ACC112 (cell line): ENCODE data around the gene ACTR3C.
"Not testable (repeated sequence)": the region's sequence is repeated elsewhere in the genome, so short reads cannot be mapped to it uniquely, and the experiment has no call there.

Experiments used
- H2AFZ ChIP-seq: fragments of 200-600 bp; sonication (generic); one replicate; pipeline ENCODE4 v1.6.0; 2017; ENCODE audit warnings: antibody characterized with exemption, low read length; ENCODE audit not compliant: unreplicated experiment
- H3K27ac ChIP-seq: fragments of 200-600 bp; sonication (generic); 2 replicates; pipeline ENCODE4 v1.5.1; 2014; ENCODE audit warnings: low read depth, mild to moderate bottlenecking, antibody characterized with exemption, low read length, moderate library complexity
- H3K27me3 ChIP-seq: fragments of 200-600 bp; sonication (generic); 2 replicates; pipeline ENCODE4 v1.6.1; 2014; ENCODE audit warnings: mild to moderate bottlenecking, antibody characterized with exemption, low read length, moderate library complexity, mixed read lengths; ENCODE audit not compliant: insufficient read depth
- H3K36me3 ChIP-seq: fragments of 200-600 bp; sonication (generic); 2 replicates; pipeline ENCODE4 v1.6.1; 2016; ENCODE audit warnings: mild to moderate bottlenecking, antibody characterized with exemption, low read length, moderate library complexity, mixed read lengths; ENCODE audit not compliant: insufficient read depth
- H3K4me1 ChIP-seq: fragments of 200-600 bp; sonication (generic); one replicate; pipeline ENCODE4 v1.6.1; 2016; ENCODE audit warnings: low read length, mixed read lengths; ENCODE audit not compliant: insufficient read depth, unreplicated experiment, control insufficient read depth
- H3K4me3 ChIP-seq: fragments of 200-600 bp; sonication (generic); 2 replicates; pipeline ENCODE4 v1.5.1; 2014; ENCODE audit warnings: mild to moderate bottlenecking, low read depth, low read length
- H3K79me2 ChIP-seq: fragments of 200-600 bp; sonication (generic); one replicate; pipeline ENCODE4 v1.6.0; 2016; ENCODE audit warnings: low read length; ENCODE audit not compliant: control insufficient read depth, unreplicated experiment, insufficient read depth

The ACTR3C gene

GRCh38 chr7:150222083-150222972 lies 101.0 kb downstream of the ACTR3C start:
- not testable (repeated sequence) for H3K79me2 ChIP-seq, H3K4me1 ChIP-seq, H3K27ac ChIP-seq, H3K36me3 ChIP-seq, H2AFZ ChIP-seq, H3K4me3 ChIP-seq, H3K27me3 ChIP-seq

DNA sequence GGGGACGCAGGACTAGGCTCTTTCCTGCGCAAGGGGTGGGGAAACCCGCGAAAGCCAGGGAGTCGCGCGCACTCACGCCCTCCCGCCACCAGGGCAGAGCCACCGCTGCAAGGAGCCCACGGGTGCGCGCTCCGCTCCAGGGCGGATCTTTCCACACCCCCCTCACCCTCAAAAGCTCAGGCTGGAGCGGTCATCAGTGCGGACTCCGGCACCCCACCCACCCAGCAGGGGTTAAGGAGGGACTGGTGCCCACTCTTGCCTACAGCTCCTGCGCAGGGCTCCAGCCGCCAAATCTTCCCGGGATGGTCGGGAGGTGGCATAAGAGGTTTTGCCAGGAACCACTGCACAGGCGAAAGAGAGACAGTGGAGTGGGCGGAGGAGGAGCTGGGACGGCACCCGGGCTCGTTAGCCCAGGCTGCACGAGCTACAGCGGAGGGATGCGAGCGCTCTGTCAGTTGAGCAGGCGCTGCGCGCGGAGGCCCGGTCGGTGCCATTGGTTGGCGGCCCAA lies 102.6 kb downstream of the ACTR3C start:
- H3K4me3 ChIP-seq, H3K27me3 ChIP-seq, H3K36me3 ChIP-seq, H3K79me2 ChIP-seq, H2AFZ ChIP-seq, H3K4me1 ChIP-seq, H3K27ac ChIP-seq: not testable (repeated sequence)

- H3K36me3 ChIP-seq, H2AFZ ChIP-seq, H3K79me2 ChIP-seq, H3K27me3 ChIP-seq, H3K4me1 ChIP-seq, H3K27ac ChIP-seq, H3K4me3 ChIP-seq: not testable (repeated sequence)
Observed at GRCh38 chr7:150219941-150220658, 103.2 kb downstream of the ACTR3C start.

DNA sequence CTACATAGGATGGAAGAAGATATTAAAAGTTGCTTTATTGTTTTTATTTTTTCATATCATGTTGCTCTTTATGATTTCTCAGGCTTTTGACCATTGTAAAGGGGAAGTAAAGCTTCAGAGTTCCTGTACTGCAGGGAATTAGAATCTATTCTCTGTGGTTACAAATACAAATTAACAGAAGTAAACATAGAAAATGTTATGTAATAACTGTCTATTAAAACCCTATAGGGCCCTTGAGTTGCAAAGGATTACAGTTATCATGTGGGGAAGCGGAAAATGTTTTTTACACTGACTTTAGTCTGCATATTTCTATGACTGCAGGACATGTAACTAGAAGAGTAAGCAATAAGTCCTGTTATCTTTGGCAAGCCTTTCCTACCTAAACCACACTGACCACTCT lies 116.5 kb downstream of the ACTR3C start:
- not testable (repeated sequence) for H3K4me1 ChIP-seq, H2AFZ ChIP-seq, H3K79me2 ChIP-seq, H3K4me3 ChIP-seq, H3K36me3 ChIP-seq, H3K27me3 ChIP-seq, H3K27ac ChIP-seq

GRCh38 chr7:150205866-150206265 lies 117.5 kb downstream of the ACTR3C start:
- H3K79me2 ChIP-seq, H3K27ac ChIP-seq, H3K4me3 ChIP-seq, H3K36me3 ChIP-seq, H3K4me1 ChIP-seq, H2AFZ ChIP-seq, H3K27me3 ChIP-seq: not testable (repeated sequence)

GRCh38 chr7:150204577-150204976 lies 118.8 kb downstream of the ACTR3C start:
- H3K4me3 ChIP-seq, H3K27me3 ChIP-seq, H3K79me2 ChIP-seq, H3K27ac ChIP-seq, H2AFZ ChIP-seq, H3K36me3 ChIP-seq, H3K4me1 ChIP-seq: not testable (repeated sequence)

- not testable (repeated sequence) for H3K27me3 ChIP-seq, H3K4me3 ChIP-seq, H3K4me1 ChIP-seq, H2AFZ ChIP-seq, H3K36me3 ChIP-seq, H3K27ac ChIP-seq, H3K79me2 ChIP-seq
Observed at GRCh38 chr7:150202894-150203293, 120.5 kb downstream of the ACTR3C start.
